IMR-90 (cell line): ENCODE data around the gene SMCHD1. TPM values are rescaled to one million over a fixed set of nuclear protein-coding genes. Genes with fewer than 3 reads are reported as not detected.

Experiments used
- ATAC-seq: fragments of 200-7000 bp; cut with Tn5 transposase; 2 replicates; pipeline ENCODE4 v1.9.1; 2020; ENCODE audit warnings: low read depth, mild to moderate bottlenecking, moderate library complexity
- BruUV-seq: library from RNA; stranded (reverse); fragments of 400-500 nt; replicated peaks from 2 replicates; lab custom pipeline; 2021; lab: Mats Ljungman, UMichigan
- CTCF ChIA-PET: fragments of 300-600 bp; formaldehyde crosslinking; extraction: SDS; loops from one replicate; lab custom pipeline; 2021; ENCODE audit warnings: antibody characterized with exemption; lab: Yijun Ruan, JAX
- POLR2A ChIA-PET: fragments of 300-600 bp; sonication (Branson Sonifier 250); formaldehyde crosslinking; loops from one replicate; lab custom pipeline; 2022; ENCODE audit warnings: antibody characterized with exemption; ENCODE audit not compliant: unreplicated experiment; lab: Charles Lee
- DNase-seq: peaks from one replicate; pipeline ENCODE4 v3.0.0; 2013
- H2AFZ ChIP-seq: replicated peaks from 2 replicates; pipeline ENCODE3; 2013; ENCODE audit warnings: low read length, mild to moderate bottlenecking; ENCODE audit not compliant: poor library complexity
- H2AK5ac ChIP-seq: 2 replicates; pipeline ENCODE4 v1.6.1; 2013; ENCODE audit warnings: low read depth, low read length, inconsistent platforms
- H2AK9ac ChIP-seq: replicated peaks from 2 replicates; pipeline ENCODE3; 2013; ENCODE audit warnings: mild to moderate bottlenecking, low read depth, low read length, moderate library complexity; ENCODE audit not compliant: poor library complexity
- H2BK120ac ChIP-seq: 2 replicates; pipeline ENCODE4 v1.6.1; 2013; ENCODE audit warnings: low read depth, low read length, inconsistent platforms
- H2BK15ac ChIP-seq: 3 replicates; pipeline ENCODE4 v1.6.1; 2013; ENCODE audit warnings: low read depth, low read length, inconsistent platforms
- H2BK20ac ChIP-seq: 2 replicates; pipeline ENCODE4 v1.6.1; 2013; ENCODE audit warnings: low read depth, mild to moderate bottlenecking, inconsistent platforms, low read length, moderate library complexity
- H2BK5ac ChIP-seq: 2 replicates; pipeline ENCODE4 v1.6.1; 2013; ENCODE audit warnings: mild to moderate bottlenecking, low read depth, low read length, inconsistent platforms; ENCODE audit not compliant: poor library complexity, severe bottlenecking
- H3K14ac ChIP-seq: replicated peaks from 2 replicates; pipeline ENCODE4 v1.6.1; 2013; ENCODE audit warnings: low read depth, low read length, inconsistent platforms
- H3K18ac ChIP-seq: 2 replicates; pipeline ENCODE4 v1.6.1; 2013; ENCODE audit warnings: low read depth, low read length, control low read depth
- H3K23ac ChIP-seq: 2 replicates; pipeline ENCODE4 v1.6.1; 2013; ENCODE audit warnings: low read depth, low read length, inconsistent platforms
- H3K27ac ChIP-seq: 2 replicates; pipeline ENCODE4 v1.5.1; 2013; ENCODE audit warnings: mild to moderate bottlenecking, control low read depth, low read length; ENCODE audit not compliant: insufficient read depth
- H3K27me3 ChIP-seq: 2 replicates; pipeline ENCODE4 v1.6.1; 2013; ENCODE audit warnings: low read length; ENCODE audit not compliant: control insufficient read depth, insufficient read depth
- H3K36me3 ChIP-seq: 2 replicates; pipeline ENCODE4 v1.6.1; 2013; ENCODE audit warnings: low read length, mixed read lengths; ENCODE audit not compliant: control insufficient read depth, insufficient read depth
- H3K4ac ChIP-seq: 2 replicates; pipeline ENCODE4 v1.6.1; 2013; ENCODE audit warnings: low read depth, low read length, inconsistent platforms
- H3K4me1 ChIP-seq: 2 replicates; pipeline ENCODE4 v1.6.1; 2013; ENCODE audit warnings: low read length, mixed read lengths; ENCODE audit not compliant: control insufficient read depth, insufficient read depth
- H3K4me2 ChIP-seq: 2 replicates; pipeline ENCODE4 v1.6.1; 2013; ENCODE audit warnings: low read depth, mild to moderate bottlenecking, control low read depth, low read length, moderate library complexity
- H3K4me3 ChIP-seq: 2 replicates; pipeline ENCODE4 v1.5.1; 2013; ENCODE audit warnings: low read depth, mild to moderate bottlenecking, control low read depth, low read length, moderate library complexity; ENCODE audit not compliant: insufficient read depth
- H3K56ac ChIP-seq: 2 replicates; pipeline ENCODE4 v1.6.1; 2013; ENCODE audit warnings: low read length, inconsistent platforms; ENCODE audit not compliant: insufficient read depth; ENCODE audit errors: extremely low read depth
- H3K79me1 ChIP-seq, 2 experiments: 2 replicates each; pipeline ENCODE4 v1.6.1; 2013; ENCODE audit warnings: low read length in 2 of 2, inconsistent platforms in 1 of 2, low read depth in 1 of 2
- H3K9ac ChIP-seq: 2 replicates; pipeline ENCODE4 v1.6.1; 2013; ENCODE audit warnings: low read depth, low read length, control low read depth
- H3K9me1 ChIP-seq: 2 replicates; pipeline ENCODE4 v1.6.1; 2013; ENCODE audit warnings: low read length, inconsistent platforms; ENCODE audit not compliant: insufficient read depth
- H3K9me3 ChIP-seq: 2 replicates; pipeline ENCODE4 v1.6.1; 2013; ENCODE audit warnings: low read length; ENCODE audit not compliant: control insufficient read depth, insufficient read depth
- H4K20me1 ChIP-seq: 2 replicates; pipeline ENCODE4 v1.6.1; 2013; ENCODE audit warnings: low read length, inconsistent platforms; ENCODE audit not compliant: insufficient read depth
- H4K5ac ChIP-seq: 2 replicates; pipeline ENCODE4 v1.6.1; 2013; ENCODE audit warnings: mild to moderate bottlenecking, low read depth, low read length, control low read depth
- H4K8ac ChIP-seq, 2 experiments: 2 replicates each; pipeline ENCODE4 v1.6.1; 2013; ENCODE audit warnings: low read depth in 2 of 2, low read length in 2 of 2, control low read depth in 1 of 2, inconsistent platforms in 1 of 2
- H4K91ac ChIP-seq: 2 replicates; pipeline ENCODE4 v1.6.1; 2013; ENCODE audit warnings: low read depth, low read length, inconsistent platforms; ENCODE audit not compliant: insufficient read depth
- CEBPB ChIP-seq: IDR thresholded peaks from 2 replicates; pipeline ENCODE4 v1.6.1; 2012; ENCODE audit warnings: low read depth, low read length, improper control_type of control experiment
- FOS ChIP-seq: fragments of 150-350 bp; IDR thresholded peaks from 2 replicates; pipeline ENCODE4 v1.6.1; 2016; ENCODE audit warnings: low read depth, low read length
- MAZ ChIP-seq: IDR thresholded peaks from 2 replicates; pipeline ENCODE4 v1.6.1; 2012; ENCODE audit warnings: low read depth, mild to moderate bottlenecking, low read length, improper control_type of control experiment, moderate library complexity, borderline replicate concordance
- NFE2L2 ChIP-seq: fragments of 150-350 bp; IDR thresholded peaks from 2 replicates; pipeline ENCODE4 v1.6.1; 2016; ENCODE audit warnings: low read depth, mild to moderate bottlenecking, low read length
- POLR2A ChIP-seq: IDR thresholded peaks from 2 replicates; pipeline ENCODE4 v1.6.1; 2012; ENCODE audit warnings: mild to moderate bottlenecking, low read depth, low read length
- RCOR1 ChIP-seq: IDR thresholded peaks from 2 replicates; pipeline ENCODE4 v1.6.1; 2012; ENCODE audit warnings: mild to moderate bottlenecking, low read length, improper control_type of control experiment; ENCODE audit not compliant: insufficient replicate concordance
- RFX5 ChIP-seq: IDR thresholded peaks from 2 replicates; pipeline ENCODE4 v1.8.0; 2012; ENCODE audit warnings: low read depth, mild to moderate bottlenecking, low read length, moderate library complexity
- WGBS, 2 experiments: methylation state at CpG; one replicate each; pipeline versions ENCODE4 v1.1.5 to v1.1.7; 2013; ENCODE audit warnings: missing lambda C conversion rate in 2 of 2; ENCODE audit not compliant: insufficient read length in 1 of 2; ENCODE audit errors: extremely low coverage in 2 of 2; 5-methylcytosine and 5-hydroxymethylcytosine counted together
- dilution Hi-C: fragments of 300-500 bp; cut with HindIII; formaldehyde crosslinking; loops from one replicate; pipeline ENCODE4 v1.14.3; 2018; ENCODE audit warnings: low sequenced_read_pairs; ENCODE audit not compliant: unreplicated experiment
- in situ Hi-C: fragments of 300-500 bp; cut with MboI; formaldehyde crosslinking; loops from 3 replicates; pipeline ENCODE4 v1.14.3; 2019; ENCODE audit warnings: low sequenced_read_pairs, inconsistent platforms, mixed read lengths
- intact Hi-C: fragments of 100-400 bp; cut with micrococcal nuclease; formaldehyde crosslinking; loops from 2 replicates; pipeline ENCODE4 v1.10.0; 2022
- polyA plus RNA-seq, 3 experiments: library from polyadenylated mRNA; depleted of rRNA; stranded (reverse); fragments of >200 nt; gene quantifications; 2 replicates each; pipeline ENCODE4 v1.2.3, GENCODE V29; 2012; ENCODE audit warnings: low replicate concordance in 1 of 3
- total RNA-seq: library from RNA; depleted of rRNA; stranded (reverse); fragments of >200 nt; gene quantifications from 2 replicates; pipeline ENCODE4 v1.2.3, GENCODE V29; 2012
- TF ChIP-seq, protein P1 (sequence below): fragments of 150-350 bp; IDR thresholded peaks from 2 replicates; pipeline ENCODE4 v1.6.1; 2016; ENCODE audit warnings: low read depth, mild to moderate bottlenecking, low read length, moderate library complexity, borderline replicate concordance

Gene SMCHD1
- total and polyA plus RNA-seq, 2 of the 4 experiments (the other 2 are of a cell fraction) = 14.8 to 47.3 TPM

DNA sequence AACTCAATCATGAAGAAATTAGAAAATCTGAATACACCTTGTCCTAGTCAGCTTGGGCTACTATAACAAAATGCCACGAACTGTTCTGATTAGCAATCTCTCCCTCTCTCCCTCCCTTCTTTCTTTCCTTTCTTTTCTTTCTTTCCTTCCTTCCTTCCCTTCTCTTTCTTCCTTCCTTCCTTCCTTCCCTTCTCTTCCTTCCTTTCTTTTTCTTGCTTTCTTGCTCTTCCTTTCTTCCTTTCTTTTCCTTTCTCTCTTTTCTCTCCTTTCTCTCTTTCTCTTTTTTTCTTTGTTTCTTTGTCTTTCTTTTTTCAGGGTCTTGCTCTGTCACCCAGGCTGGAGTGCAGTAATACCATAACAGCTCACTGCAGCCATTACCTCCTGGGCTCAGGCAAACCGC is 167.7 kb downstream of the SMCHD1 start:
- H3K18ac ChIP-seq = no peak overlapping the region
- no peak for TF ChIP-seq RCOR1
- TF ChIP-seq, protein P1, sequence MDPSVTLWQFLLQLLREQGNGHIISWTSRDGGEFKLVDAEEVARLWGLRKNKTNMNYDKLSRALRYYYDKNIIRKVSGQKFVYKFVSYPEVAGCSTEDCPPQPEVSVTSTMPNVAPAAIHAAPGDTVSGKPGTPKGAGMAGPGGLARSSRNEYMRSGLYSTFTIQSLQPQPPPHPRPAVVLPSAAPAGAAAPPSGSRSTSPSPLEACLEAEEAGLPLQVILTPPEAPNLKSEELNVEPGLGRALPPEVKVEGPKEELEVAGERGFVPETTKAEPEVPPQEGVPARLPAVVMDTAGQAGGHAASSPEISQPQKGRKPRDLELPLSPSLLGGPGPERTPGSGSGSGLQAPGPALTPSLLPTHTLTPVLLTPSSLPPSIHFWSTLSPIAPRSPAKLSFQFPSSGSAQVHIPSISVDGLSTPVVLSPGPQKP = no peak
- no peak for TF ChIP-seq POLR2A
- no peak for TF ChIP-seq CEBPB
- TF ChIP-seq NFE2L2 = no peak
- no peak for TF ChIP-seq MAZ
- TF ChIP-seq RFX5 = no peak
- no peak for TF ChIP-seq FOS
- H3K9ac ChIP-seq = no peak overlapping the region
- no peak overlapping the region for H3K4me2 ChIP-seq
- H2BK15ac ChIP-seq = no peak overlapping the region
- H4K20me1 ChIP-seq = no peaks in the 10 kb centered on the region
- peaks cover 11% of the 10 kb centered on the region for H3K27me3 ChIP-seq
- dilution Hi-C loops = no loop called here
- no peaks in the 10 kb centered on the region for H3K79me1 ChIP-seq
- no peak overlapping the region for H2BK20ac ChIP-seq
- H2AK9ac ChIP-seq = no peak overlapping the region
- no peak overlapping the region for H3K4me3 ChIP-seq
- H3K4me1 ChIP-seq = peaks cover 2% of the 10 kb centered on the region; the same call in 1 of the 2 replicates
- H2AK5ac ChIP-seq = no peak overlapping the region
- H2AFZ ChIP-seq = no peak overlapping the region
- no peaks in the 10 kb centered on the region for H3K36me3 ChIP-seq
- BruUV-seq = no TSS peak
- no peak overlapping the region for H4K91ac ChIP-seq
- H3K9me1 ChIP-seq = no peaks in the 10 kb centered on the region
- no peak overlapping the region for H4K8ac ChIP-seq
- in situ Hi-C loops = no loop called here
- ATAC-seq = no peak
- ChIA-PET POLR2A (no interaction called here), CTCF (no interaction called here)
- no peaks in the 10 kb centered on the region for H3K9me3 ChIP-seq
- intact Hi-C loops = no loop called here
- H2BK120ac ChIP-seq = no peak overlapping the region
- H2BK5ac ChIP-seq = no peak overlapping the region
- H3K23ac ChIP-seq = no peak overlapping the region
- no peak overlapping the region for H3K27ac ChIP-seq
- no peak overlapping the region for H3K56ac ChIP-seq
- H4K5ac ChIP-seq = no peak overlapping the region
- WGBS, 2 experiments = 71% methylated on average over 1 of the region's 2 CpGs; no CpG with 5 or more reads in 1 of the 2 experiments
- no peak overlapping the region for H3K4ac ChIP-seq
- H3K14ac ChIP-seq = no peak overlapping the region
- DNase-seq = no peak
